Endothelial cell of umbilical vein (primary cell): ENCODE measurements around the gene HIRA. TPM values are rescaled to one million over a fixed set of nuclear protein-coding genes. Genes with fewer than 3 reads are reported as not detected.

Experiments
- BruUV-seq: library from RNA; stranded (reverse); fragments of 400-500 nt; replicated peaks from 2 replicates; lab custom pipeline; 2021; lab: Mats Ljungman, UMichigan
- CTCF ChIA-PET: fragments of 300-600, 350-600 bp; sonication (Branson Sonifier 250); formaldehyde crosslinking; loops from one replicate; lab custom pipeline; 2021; ENCODE audit warnings: antibody characterized with exemption, inconsistent platforms; lab: Charles Lee
- POLR2A ChIA-PET: fragments of 300-600, 350-600 bp; sonication (Branson Sonifier 250); formaldehyde crosslinking; loops from one replicate; lab custom pipeline; 2021; ENCODE audit warnings: antibody characterized with exemption, inconsistent platforms; lab: Charles Lee
- DNase-seq: peaks from one replicate; pipeline ENCODE4 v3.0.0-alpha.2; 2011; ENCODE audit warnings: low read depth, low spot score
- FAIRE-seq: peaks from 2 replicates; lab custom pipeline; 2011; peaks lifted over from hg19 to GRCh38; lab: Jason Lieb, UNC
- H2AFZ ChIP-seq: 2 replicates; pipeline ENCODE4 v1.6.0; 2012; ENCODE audit warnings: low read depth, low read length, control low read depth, inconsistent platforms
- H3K27ac ChIP-seq: 2 replicates; pipeline ENCODE4 v1.5.1; 2011; ENCODE audit warnings: low read depth, mild to moderate bottlenecking, control low read depth, low read length, moderate library complexity; ENCODE audit not compliant: insufficient read depth
- H3K27me3 ChIP-seq, 2 experiments: 2 replicates each; pipeline versions ENCODE4 v1.6.0 to v1.6.1; 2011; ENCODE audit warnings: low read length in 2 of 2, mixed read lengths in 1 of 2; ENCODE audit not compliant: control insufficient read depth in 2 of 2, insufficient read depth in 2 of 2
- H3K36me3 ChIP-seq, 2 experiments: 2 replicates in 1 of 2; 3 replicates in 1 of 2; pipeline ENCODE4 v1.5.1; 2011; ENCODE audit warnings: low read length in 2 of 2, mild to moderate bottlenecking in 1 of 2, moderate library complexity in 1 of 2; ENCODE audit not compliant: control insufficient read depth in 2 of 2, insufficient read depth in 2 of 2; ENCODE audit errors: extremely low read depth in 1 of 2
- H3K4me1 ChIP-seq: 3 replicates; pipeline ENCODE4 v1.5.1; 2011; ENCODE audit warnings: mild to moderate bottlenecking, low read length; ENCODE audit not compliant: control insufficient read depth, insufficient read depth; ENCODE audit errors: extremely low read depth
- H3K4me2 ChIP-seq: 2 replicates; pipeline ENCODE4 v1.6.1; 2011; ENCODE audit warnings: low read length, control low read depth, mixed read lengths; ENCODE audit not compliant: insufficient read depth
- H3K4me3 ChIP-seq, 3 experiments: fragments of 200-600 bp in 1 of 3; sonication (generic), shearing (Covaris generic) in 1 of 3; replicated peaks in 1 of 3; 2 replicates each; pipeline ENCODE4 v1.5.1; 2011 to 2016; ENCODE audit warnings: control low read depth in 3 of 3, low read length in 3 of 3, mild to moderate bottlenecking in 2 of 3, inconsistent platforms in 1 of 3, low read depth in 1 of 3, moderate library complexity in 1 of 3; ENCODE audit not compliant: insufficient read depth in 1 of 3
- H3K79me2 ChIP-seq: 2 replicates; pipeline ENCODE4 v1.6.0; 2012; ENCODE audit warnings: low read length, inconsistent platforms; ENCODE audit not compliant: control insufficient read depth, insufficient read depth
- H3K9ac ChIP-seq: replicated peaks from 2 replicates; pipeline ENCODE3; 2011; ENCODE audit warnings: low read length, control low read depth; ENCODE audit not compliant: insufficient read depth; ENCODE audit errors: extremely low read depth
- H3K9me1 ChIP-seq: replicated peaks from 3 replicates; pipeline ENCODE4 v1.6.0; 2011; ENCODE audit warnings: mild to moderate bottlenecking, low read length; ENCODE audit not compliant: control insufficient read depth, insufficient read depth; ENCODE audit errors: extremely low read depth
- H3K9me3 ChIP-seq: replicated peaks from 2 replicates; pipeline ENCODE4 v1.5.1; 2012; ENCODE audit warnings: low read length, inconsistent platforms; ENCODE audit not compliant: control insufficient read depth, insufficient read depth
- H4K20me1 ChIP-seq: replicated peaks from 2 replicates; pipeline ENCODE3; 2011; ENCODE audit warnings: mild to moderate bottlenecking, low read length; ENCODE audit not compliant: control insufficient read depth, insufficient read depth; ENCODE audit errors: extremely low read depth
- CTCF ChIP-seq, 2 donors: IDR thresholded peaks; 1 replicate in 1 of 2; 2 replicates in 1 of 2; pipeline ENCODE4 v1.5.1; 2011; ENCODE audit warnings: low read length in 2 of 2, mild to moderate bottlenecking in 2 of 2, moderate library complexity in 2 of 2, control low read depth in 1 of 2, inconsistent platforms in 1 of 2, low read depth in 1 of 2; ENCODE audit not compliant: insufficient read depth in 1 of 2; ENCODE audit errors: extremely low read depth in 1 of 2
- EZH2 ChIP-seq: IDR thresholded peaks from 2 replicates; pipeline ENCODE4 v1.6.1; 2012; ENCODE audit warnings: borderline replicate concordance, low read depth, mild to moderate bottlenecking, moderate library complexity, low read length, inconsistent platforms; ENCODE audit not compliant: severe bottlenecking
- FOS ChIP-seq: IDR thresholded peaks from 2 replicates; pipeline ENCODE4 v1.6.1; 2011; ENCODE audit warnings: mild to moderate bottlenecking, low read length, moderate library complexity, borderline replicate concordance; ENCODE audit not compliant: insufficient read depth
- GATA2 ChIP-seq: IDR thresholded peaks from 2 replicates; pipeline ENCODE4 v1.7.0; 2011; ENCODE audit warnings: low read depth, mild to moderate bottlenecking, moderate library complexity, mixed read lengths, low read length; ENCODE audit not compliant: insufficient read length, insufficient read depth
- JUN ChIP-seq: IDR thresholded peaks from 2 replicates; pipeline ENCODE4 v1.6.1; 2011; ENCODE audit warnings: borderline replicate concordance, low read depth; ENCODE audit not compliant: insufficient read length, insufficient read depth
- MAX ChIP-seq: IDR thresholded peaks from 2 replicates; pipeline ENCODE4 v1.6.1; 2011; ENCODE audit not compliant: insufficient read depth, insufficient read length
- MYC ChIP-seq: IDR thresholded peaks from one replicate; pipeline ENCODE4 v1.6.1; 2011; ENCODE audit warnings: mild to moderate bottlenecking, low read depth, low read length
- POLR2A ChIP-seq: IDR thresholded peaks from 2 replicates; pipeline ENCODE4 v1.6.1; 2012; ENCODE audit warnings: low read depth, mild to moderate bottlenecking, control low read depth, low read length
- POLR2AphosphoS5 ChIP-seq: IDR thresholded peaks from 2 replicates; pipeline ENCODE4 v1.6.1; 2012; ENCODE audit warnings: low read depth, mild to moderate bottlenecking, control low read depth, low read length, moderate library complexity; ENCODE audit not compliant: insufficient read depth
- dilution Hi-C: fragments of 300-500 bp; cut with MboI; formaldehyde crosslinking; loops from one replicate; pipeline ENCODE4 v1.15.0; 2019; ENCODE audit warnings: low sequenced_read_pairs; ENCODE audit not compliant: extremely low pct_ligation_motif_present
- intact Hi-C: fragments of 100-400 bp; cut with micrococcal nuclease; formaldehyde crosslinking; loops from one replicate; pipeline ENCODE4 v1.10.0; 2022
- polyA plus RNA-seq, 4 experiments: library from polyadenylated mRNA; depleted of rRNA in 3 of 4; stranded (reverse) in 3 of 4; unstranded in 1 of 4; fragments of >200 nt; gene quantifications; 2 replicates each; pipeline versions ENCODE4 v1.2.1 to v1.2.3, GENCODE V29; 2011 to 2012; ENCODE audit warnings: missing spikeins in 1 of 4
- total RNA-seq: library from RNA; stranded (reverse); gene quantifications from 2 replicates; pipeline ENCODE4 v1.2.3, GENCODE V29; 2021

Gene HIRA
- total and polyA plus RNA-seq, 2 donors (not counting 3 experiments of a cell fraction or from before 2014, with no cell fraction given), result 17.3 to 27.7 TPM

- no TSS peak for BruUV-seq
Measured at GRCh38 chr22:19375435-19375834, 56.1 kb downstream of the HIRA start.

More at GRCh38 chr22:19375435-19375834, 56.1 kb downstream of the HIRA start:
- Histone ChIP-seq H3K9me3 (no peaks in the 10 kb centered on the region), H3K4me1 (no peaks in the 10 kb centered on the region), H2AFZ (no peak overlapping the region), H3K27me3 (no peaks in the 10 kb centered on the region), H3K9me1 (no peaks in the 10 kb centered on the region), H3K9ac (no peak overlapping the region), H3K4me2 (no peak overlapping the region), H4K20me1 (no peaks in the 10 kb centered on the region), H3K27ac (no peak overlapping the region), H3K4me3 (no peak overlapping the region), H3K36me3 (peaks cover 20 to 36% of the 10 kb centered on the region in 2 experiments), H3K79me2 (no peaks in the 10 kb centered on the region)
- DNase-seq, result no peak
- ChIA-PET CTCF (no interaction called here), POLR2A (no interaction called here)
- no peak for TF ChIP-seq CTCF (IDR thresholded peaks at IDR 0.05; ENCODE audit: extremely low read depth in 1 of 2, insufficient read depth in 1 of 2, low read depth in 1 of 2, low read length in 2 of 2)
- TF ChIP-seq EZH2, result no peak
- TF ChIP-seq FOS, result no peak
- no peak for TF ChIP-seq POLR2AphosphoS5
- TF ChIP-seq POLR2A, result no peak
- TF ChIP-seq MYC, result no peak
- TF ChIP-seq GATA2, result no peak
- TF ChIP-seq JUN, result no peak
- TF ChIP-seq MAX, result no peak
- intact Hi-C loops (no loop called here), dilution Hi-C loops (no loop called here)
- FAIRE-seq, result no peak
